Keratinocyte (primary cell): ENCODE data around the gene MAPT. TPM values are rescaled to one million over a fixed set of nuclear protein-coding genes. Genes with fewer than 3 reads are reported as not detected.

Source experiments
- DNase-seq: peaks from one replicate; pipeline ENCODE4 v3.0.0-alpha.2; 2011; ENCODE audit warnings: low read depth, missing footprints, low spot score
- FAIRE-seq: peaks from 2 replicates; lab custom pipeline; 2011; peaks lifted over from hg19 to GRCh38; lab: Jason Lieb, UNC
- H2AFZ ChIP-seq: 2 replicates; pipeline ENCODE4 v1.6.0; 2012; ENCODE audit warnings: low read length, control low read depth, inconsistent platforms; ENCODE audit not compliant: control insufficient read depth
- H3K27ac ChIP-seq: 2 replicates; pipeline ENCODE4 v1.5.1; 2011; ENCODE audit warnings: low read length; ENCODE audit not compliant: control insufficient read depth, insufficient read depth
- H3K27me3 ChIP-seq: 3 replicates; pipeline ENCODE4 v1.6.0; 2011; ENCODE audit warnings: low read length; ENCODE audit not compliant: control insufficient read depth, insufficient read depth; ENCODE audit errors: extremely low read depth
- H3K36me3 ChIP-seq, 2 experiments: 2 replicates in 1 of 2; 3 replicates in 1 of 2; pipeline ENCODE4 v1.5.1; 2011; ENCODE audit warnings: low read length in 2 of 2, mild to moderate bottlenecking in 1 of 2; ENCODE audit not compliant: control insufficient read depth in 2 of 2, insufficient read depth in 2 of 2; ENCODE audit errors: extremely low read depth in 1 of 2
- H3K4me1 ChIP-seq: 3 replicates; pipeline ENCODE4 v1.5.1; 2011; ENCODE audit warnings: low read length; ENCODE audit not compliant: control insufficient read depth, insufficient read depth; ENCODE audit errors: extremely low read depth
- H3K4me2 ChIP-seq: 3 replicates; pipeline ENCODE4 v1.6.0; 2011; ENCODE audit warnings: low read depth, low read length; ENCODE audit not compliant: control insufficient read depth, insufficient read depth; ENCODE audit errors: extremely low read depth
- H3K4me3 ChIP-seq, 3 experiments: fragments of 200-600 bp in 1 of 3; sonication (generic) in 1 of 3; 2 replicates in 2 of 3; 3 replicates in 1 of 3; pipeline ENCODE4 v1.5.1; 2011 to 2016; ENCODE audit warnings: low read length in 3 of 3, mild to moderate bottlenecking in 3 of 3, control low read depth in 2 of 3, inconsistent platforms in 1 of 3, low read depth in 1 of 3, mixed read lengths in 1 of 3, mixed run types in 1 of 3, moderate library complexity in 1 of 3; ENCODE audit not compliant: control insufficient read depth in 2 of 3, insufficient read depth in 2 of 3; ENCODE audit errors: extremely low read depth in 1 of 3
- H3K79me2 ChIP-seq: 2 replicates; pipeline ENCODE4 v1.6.0; 2012; ENCODE audit warnings: low read length; ENCODE audit not compliant: control insufficient read depth, insufficient read depth
- H3K9ac ChIP-seq: 3 replicates; pipeline ENCODE4 v1.6.0; 2011; ENCODE audit warnings: low read length; ENCODE audit not compliant: control insufficient read depth, insufficient read depth; ENCODE audit errors: extremely low read depth
- H3K9me1 ChIP-seq: 3 replicates; pipeline ENCODE4 v1.6.0; 2011; ENCODE audit warnings: low read length; ENCODE audit not compliant: control insufficient read depth, insufficient read depth; ENCODE audit errors: extremely low read depth
- H3K9me3 ChIP-seq: 2 replicates; pipeline ENCODE4 v1.5.1; 2012; ENCODE audit warnings: low read depth, low read length; ENCODE audit not compliant: control insufficient read depth
- H4K20me1 ChIP-seq: 3 replicates; pipeline ENCODE4 v1.6.0; 2011; ENCODE audit warnings: low read length; ENCODE audit not compliant: control insufficient read depth, insufficient read depth; ENCODE audit errors: extremely low read depth
- EZH2 ChIP-seq: IDR thresholded peaks from one replicate; pipeline ENCODE4 v1.6.1; 2012; ENCODE audit warnings: inconsistent platforms, mild to moderate bottlenecking, low read length, moderate library complexity
- dilution Hi-C: fragments of 300-500 bp; cut with MboI; formaldehyde crosslinking; loops from one replicate; pipeline ENCODE4 v1.7.0; 2020; ENCODE audit warnings: low sequenced_read_pairs; ENCODE audit not compliant: extremely low pct_ligation_motif_present
- polyA plus RNA-seq, 5 experiments: library from polyadenylated mRNA; depleted of rRNA in 3 of 5; stranded (reverse) in 3 of 5; stranded (forward) in 1 of 5; unstranded in 1 of 5; fragments of >200 nt; gene quantifications; 1 replicate in 1 of 5; 2 replicates in 3 of 5; 3 replicates in 1 of 5; pipeline versions ENCODE4 v1.2.1 to v1.2.3, GENCODE V29; 2011 to 2012; ENCODE audit warnings: missing spikeins in 2 of 5, low read depth in 1 of 5, low replicate concordance in 1 of 5
- TF ChIP-seq, protein P1 (sequence below), 3 experiments: IDR thresholded peaks in 1 of 3; conservative IDR thresholded peaks in 1 of 3; optimal IDR thresholded peaks in 1 of 3; 2 replicates in 2 of 3; 3 replicates in 1 of 3; pipeline versions ENCODE3 to v1.5.1; 2011; ENCODE audit warnings: low read length in 3 of 3, mild to moderate bottlenecking in 3 of 3, moderate library complexity in 2 of 3, control low read depth in 1 of 3, inconsistent platforms in 1 of 3; ENCODE audit not compliant: insufficient read depth in 2 of 3; ENCODE audit errors: extremely low read depth in 1 of 3

Gene MAPT
- polyA plus RNA-seq, 1 donor (not counting 4 experiments of a cell fraction or from before 2014, with no cell fraction given) = 0.08 TPM

DNA sequence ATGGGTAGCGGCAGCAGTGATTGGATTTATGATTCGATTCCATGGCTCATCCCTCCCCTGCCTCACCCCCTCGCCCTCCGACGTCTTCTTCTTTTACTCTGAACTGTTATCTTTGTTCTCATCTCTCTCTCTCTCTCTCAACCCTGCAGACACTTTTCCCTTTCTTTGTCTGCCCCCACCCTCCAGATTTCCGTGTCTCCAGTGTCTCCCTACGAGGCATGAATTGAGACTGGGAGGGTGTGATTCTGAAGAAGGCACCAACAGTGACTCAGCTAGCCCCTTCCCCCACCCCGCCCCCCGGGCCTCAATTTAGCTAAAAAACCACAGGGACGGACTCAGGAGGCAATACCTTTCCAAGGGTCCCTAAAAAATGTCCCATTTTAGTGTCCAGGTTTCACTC is 57.0 kb downstream of the MAPT start:
- dilution Hi-C loops = no loop called here
- Histone ChIP-seq H3K36me3 (no peaks in the 10 kb centered on the region), H3K79me2 (no peaks in the 10 kb centered on the region), H3K4me3 (no peak overlapping the region), H4K20me1 (no peaks in the 10 kb centered on the region), H2AFZ (no peak overlapping the region), H3K4me2 (no peak overlapping the region), H3K4me1 (peaks cover 4% of the 10 kb centered on the region), H3K27ac (no peak overlapping the region), H3K27me3 (peaks cover 22% of the 10 kb centered on the region), H3K9me3 (no peaks in the 10 kb centered on the region), H3K9ac (no peak overlapping the region), H3K9me1 (no peaks in the 10 kb centered on the region)
- FAIRE-seq = no peak
- DNase-seq = no peak
- TF ChIP-seq, protein P1, sequence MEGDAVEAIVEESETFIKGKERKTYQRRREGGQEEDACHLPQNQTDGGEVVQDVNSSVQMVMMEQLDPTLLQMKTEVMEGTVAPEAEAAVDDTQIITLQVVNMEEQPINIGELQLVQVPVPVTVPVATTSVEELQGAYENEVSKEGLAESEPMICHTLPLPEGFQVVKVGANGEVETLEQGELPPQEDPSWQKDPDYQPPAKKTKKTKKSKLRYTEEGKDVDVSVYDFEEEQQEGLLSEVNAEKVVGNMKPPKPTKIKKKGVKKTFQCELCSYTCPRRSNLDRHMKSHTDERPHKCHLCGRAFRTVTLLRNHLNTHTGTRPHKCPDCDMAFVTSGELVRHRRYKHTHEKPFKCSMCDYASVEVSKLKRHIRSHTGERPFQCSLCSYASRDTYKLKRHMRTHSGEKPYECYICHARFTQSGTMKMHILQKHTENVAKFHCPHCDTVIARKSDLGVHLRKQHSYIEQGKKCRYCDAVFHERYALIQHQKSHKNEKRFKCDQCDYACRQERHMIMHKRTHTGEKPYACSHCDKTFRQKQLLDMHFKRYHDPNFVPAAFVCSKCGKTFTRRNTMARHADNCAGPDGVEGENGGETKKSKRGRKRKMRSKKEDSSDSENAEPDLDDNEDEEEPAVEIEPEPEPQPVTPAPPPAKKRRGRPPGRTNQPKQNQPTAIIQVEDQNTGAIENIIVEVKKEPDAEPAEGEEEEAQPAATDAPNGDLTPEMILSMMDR (optimal IDR thresholded peaks at IDR 0.05 in 1 of 3, IDR thresholded peaks at IDR 0.05 in 1 of 3, conservative IDR thresholded peaks at IDR 0.05 in 1 of 3; ENCODE audit: extremely low read depth in 1 of 3, insufficient read depth in 2 of 3, low read length in 3 of 3) = no peak
- no peak for TF ChIP-seq EZH2

DNA sequence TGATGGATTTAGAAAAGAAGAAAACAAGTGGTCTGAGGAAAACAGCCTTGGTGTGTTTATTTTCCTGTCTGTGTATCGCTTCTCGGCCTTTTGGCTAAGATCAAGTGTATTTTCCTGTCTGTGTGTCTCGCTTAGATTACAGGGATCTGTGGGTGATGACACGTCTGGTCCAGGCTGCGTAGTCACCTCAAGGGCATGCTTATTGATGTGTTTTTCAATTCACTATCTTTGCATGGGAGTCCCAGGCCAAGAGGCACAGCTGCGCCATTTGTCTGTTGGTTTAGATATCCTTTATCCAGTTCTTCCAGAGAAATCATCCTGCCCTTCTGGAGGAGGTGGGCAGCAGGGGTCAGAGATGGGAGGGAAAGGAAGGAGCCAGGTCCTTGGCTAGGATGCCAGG is 57.6 kb downstream of the MAPT start:
- Histone ChIP-seq H3K27me3 (peaks cover 22% of the 10 kb centered on the region), H3K36me3 (no peaks in the 10 kb centered on the region), H3K4me1 (peaks cover 4% of the 10 kb centered on the region), H2AFZ (no peak overlapping the region), H3K9me1 (no peaks in the 10 kb centered on the region), H3K4me3 (no peak overlapping the region), H3K27ac (no peak overlapping the region), H3K9me3 (no peaks in the 10 kb centered on the region), H4K20me1 (no peaks in the 10 kb centered on the region), H3K79me2 (no peaks in the 10 kb centered on the region), H3K4me2 (no peak overlapping the region), H3K9ac (no peak overlapping the region)
- FAIRE-seq (no peak), DNase-seq (no peak)
- dilution Hi-C loops = no loop called here
- TF ChIP-seq, protein P1 (optimal IDR thresholded peaks at IDR 0.05 in 1 of 3, IDR thresholded peaks at IDR 0.05 in 1 of 3, conservative IDR thresholded peaks at IDR 0.05 in 1 of 3; ENCODE audit: extremely low read depth in 1 of 3, insufficient read depth in 2 of 3, low read length in 3 of 3) = no peak
- no peak for TF ChIP-seq EZH2
